SHP77 (cell line): ENCODE results near the gene TMPRSS13.
"Not testable (repeated sequence)": the region's sequence is repeated elsewhere in the genome, so short reads cannot be mapped to it uniquely, and the experiment has no call there.

ENCODE experiments used
- DNase-seq, 2 experiments: peaks; one replicate each; lab custom pipeline; 2025; lab: John Stamatoyannopoulos, UW

Gene TMPRSS13

GRCh38 chr11:117872975-117873827 lies 56.0 kb downstream of the TMPRSS13 start:
- DNase-seq: no peak

GRCh38 chr11:117872420-117872961 lies 56.7 kb downstream of the TMPRSS13 start:
- DNase-seq: no peak

- DNase-seq: no peak
Observed at GRCh38 chr11:117871784-117872183, 57.4 kb downstream of the TMPRSS13 start.

GRCh38 chr11:117871160-117871559 lies 58.0 kb downstream of the TMPRSS13 start:
- no peak for DNase-seq

GRCh38 chr11:117870103-117870952 lies 58.9 kb downstream of the TMPRSS13 start:
- no peak for DNase-seq

GRCh38 chr11:117869604-117870003 lies 59.6 kb downstream of the TMPRSS13 start:
- no peak for DNase-seq

- DNase-seq: no peak
Observed at GRCh38 chr11:117868815-117869561, 60.2 kb downstream of the TMPRSS13 start.

GRCh38 chr11:117868088-117868487 lies 61.1 kb downstream of the TMPRSS13 start:
- DNase-seq: no peak

GRCh38 chr11:117866526-117866925 lies 62.7 kb downstream of the TMPRSS13 start:
- DNase-seq: no peak

GRCh38 chr11:117865546-117865945 lies 63.7 kb downstream of the TMPRSS13 start:
- not testable (repeated sequence) for DNase-seq

- no peak for DNase-seq
Observed at GRCh38 chr11:117863383-117863782, 65.8 kb downstream of the TMPRSS13 start.

GRCh38 chr11:117862753-117863152 lies 66.4 kb downstream of the TMPRSS13 start:
- DNase-seq: no peak

GRCh38 chr11:117862019-117862725 lies 67.0 kb downstream of the TMPRSS13 start:
- no peak for DNase-seq

- no peak for DNase-seq
Observed at GRCh38 chr11:117861151-117862018, 67.8 kb downstream of the TMPRSS13 start.

- DNase-seq: no peak
Observed at GRCh38 chr11:117860139-117860538, 69.1 kb downstream of the TMPRSS13 start.

GRCh38 chr11:117859488-117860112 lies 69.6 kb downstream of the TMPRSS13 start:
- no peak for DNase-seq

- no peak for DNase-seq
Observed at GRCh38 chr11:117859061-117859460, 70.1 kb downstream of the TMPRSS13 start.

GRCh38 chr11:117857734-117858414 lies 71.3 kb downstream of the TMPRSS13 start:
- no peak for DNase-seq
